GM19452 (cell line): ENCODE results near the gene ZNF234.
"Not testable (repeated sequence)": the region's sequence is repeated elsewhere in the genome, so short reads cannot be mapped to it uniquely, and the experiment has no call there.

Source experiments
- ATAC-seq: cut with Tn5 transposase; IDR thresholded peaks from one replicate; pipeline ENCODE4 v1.9.1; 2021; ENCODE audit not compliant: unreplicated experiment

Gene ZNF234

DNA sequence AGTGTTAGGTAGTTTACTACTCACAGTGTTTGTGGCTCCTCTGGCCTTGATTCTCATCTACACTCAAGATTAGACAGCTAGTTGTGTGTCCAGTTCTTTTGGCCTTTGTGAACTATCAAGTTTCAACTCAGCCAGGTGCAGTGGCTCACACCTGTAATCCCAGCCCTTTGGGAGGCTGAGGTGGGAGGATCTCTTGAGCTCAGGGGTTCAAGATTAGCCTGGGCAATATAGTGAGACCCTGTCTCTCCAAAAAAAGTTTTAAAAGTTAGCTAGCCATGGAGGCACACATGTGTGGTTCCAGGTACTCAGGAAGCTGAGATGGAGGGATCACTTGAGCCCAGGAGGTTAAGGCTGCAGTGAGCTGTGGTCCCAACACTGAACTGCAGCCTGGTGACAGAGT lies 39.6 kb downstream of the ZNF234 start:
- ATAC-seq, result no peak

DNA sequence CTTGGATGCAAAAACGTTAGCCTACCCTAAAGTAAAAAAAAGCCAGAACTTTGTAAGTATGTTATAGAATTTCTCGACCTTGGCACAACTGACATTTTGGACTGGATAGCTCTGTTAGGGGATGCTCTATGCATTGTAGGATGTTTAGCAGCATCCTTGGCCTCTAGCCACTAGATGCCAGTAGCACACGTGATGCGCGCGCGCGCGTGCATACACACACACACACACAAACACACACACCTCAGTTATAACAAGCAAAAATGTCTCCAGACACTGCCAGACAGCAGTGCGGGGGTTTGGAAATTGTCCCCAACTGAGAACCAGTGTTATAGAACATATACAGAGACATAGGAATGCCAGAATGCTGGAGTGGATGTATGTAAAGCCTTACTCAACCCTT lies 40.8 kb downstream of the ZNF234 start:
- no peak for ATAC-seq

DNA sequence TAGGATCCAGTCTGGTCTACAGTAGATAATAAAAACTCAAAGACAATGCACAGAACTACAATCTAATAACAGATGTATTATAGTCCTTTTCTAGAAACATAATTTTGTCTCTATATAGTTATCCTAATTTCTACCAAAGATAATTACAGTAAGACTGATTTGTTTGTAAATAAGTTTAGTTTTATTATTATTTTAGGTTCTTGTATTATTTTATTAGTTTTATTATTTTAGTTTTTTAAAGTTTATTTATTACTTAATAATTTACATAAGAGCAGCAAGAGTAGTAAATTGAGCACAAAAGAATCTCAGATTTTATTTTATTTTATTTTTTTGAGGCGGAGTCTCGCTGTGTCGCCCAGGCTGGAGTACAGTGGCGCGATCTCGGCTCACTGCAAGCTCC lies 48.7 kb downstream of the ZNF234 start:
- ATAC-seq, result no peak

DNA sequence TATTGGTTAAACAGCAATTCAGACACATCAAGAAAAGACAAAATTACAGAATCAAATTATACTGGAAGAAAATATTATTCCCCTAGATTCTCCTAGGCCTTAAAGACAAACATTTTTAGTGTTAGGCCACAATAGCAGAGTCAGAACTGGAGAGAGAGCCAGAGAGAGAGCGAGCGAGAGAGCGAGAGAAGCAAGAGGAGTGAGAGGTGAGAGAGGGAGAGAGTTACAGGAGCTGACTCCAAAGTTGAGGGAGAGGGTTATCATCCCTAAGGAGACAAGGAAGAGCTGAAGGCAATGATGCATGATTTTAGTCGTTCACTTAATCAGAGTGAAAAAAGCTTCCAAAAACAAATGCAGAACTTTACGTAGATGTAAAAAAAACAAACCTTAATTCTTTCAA lies 50.8 kb downstream of the ZNF234 start:
- no peak for ATAC-seq

DNA sequence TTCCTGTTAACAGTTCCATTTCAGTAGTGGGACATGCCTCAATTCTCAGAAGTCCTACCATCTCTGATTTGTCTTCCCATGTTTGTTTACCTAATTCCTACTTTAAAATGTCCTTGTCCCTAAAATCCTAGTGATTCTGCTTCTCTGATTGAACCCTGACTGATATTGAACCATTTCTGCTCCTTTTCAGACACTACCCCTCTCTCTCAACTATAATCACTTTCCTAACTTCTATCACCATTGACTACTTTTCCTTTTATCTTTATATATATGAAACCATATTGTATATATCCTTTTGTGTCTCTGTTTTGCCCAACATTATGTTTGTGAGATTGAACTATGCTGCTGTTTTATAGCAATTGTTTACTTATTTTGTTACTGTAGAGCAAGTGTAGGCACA lies 55.4 kb downstream of the ZNF234 start:
- no peak for ATAC-seq

DNA sequence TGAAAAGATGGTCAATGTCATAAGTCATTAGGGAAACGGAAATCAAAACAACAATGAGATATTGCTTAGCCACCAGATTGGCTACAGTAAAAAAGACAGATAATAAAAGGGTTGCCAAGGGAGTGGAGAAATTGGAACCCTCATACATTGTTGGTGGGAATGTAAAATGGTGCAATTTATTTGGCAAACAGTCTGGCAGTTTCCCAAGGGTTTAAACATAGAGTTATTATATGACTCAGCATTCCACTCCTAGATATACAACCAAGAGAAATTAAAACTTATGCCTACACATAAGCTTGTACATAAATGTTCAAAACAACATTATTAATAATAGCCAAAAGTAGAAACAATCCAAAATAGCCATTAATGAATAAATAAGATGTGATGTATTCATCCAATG lies 61.1 kb downstream of the ZNF234 start:
- ATAC-seq, result no peak

DNA sequence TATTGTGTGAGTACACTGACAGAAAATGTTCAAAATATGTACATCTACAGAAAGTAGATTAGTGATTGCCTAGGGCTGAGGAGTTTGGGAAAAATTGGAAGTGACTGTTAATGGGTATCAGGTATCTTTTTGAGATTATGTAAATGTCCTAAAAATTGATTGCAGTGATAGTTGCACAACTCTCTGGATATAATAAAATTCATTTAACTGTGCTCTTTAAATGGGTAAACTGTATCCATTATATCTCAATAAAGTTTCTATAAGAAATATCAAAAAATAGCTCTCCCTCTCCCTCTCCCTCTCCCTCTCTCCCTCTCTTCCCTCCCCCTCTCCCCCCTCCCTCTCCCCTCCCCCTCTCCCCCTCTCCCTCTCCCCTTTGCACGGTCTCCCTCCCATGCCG lies 61.6 kb downstream of the ZNF234 start:
- ATAC-seq, result no peak

DNA sequence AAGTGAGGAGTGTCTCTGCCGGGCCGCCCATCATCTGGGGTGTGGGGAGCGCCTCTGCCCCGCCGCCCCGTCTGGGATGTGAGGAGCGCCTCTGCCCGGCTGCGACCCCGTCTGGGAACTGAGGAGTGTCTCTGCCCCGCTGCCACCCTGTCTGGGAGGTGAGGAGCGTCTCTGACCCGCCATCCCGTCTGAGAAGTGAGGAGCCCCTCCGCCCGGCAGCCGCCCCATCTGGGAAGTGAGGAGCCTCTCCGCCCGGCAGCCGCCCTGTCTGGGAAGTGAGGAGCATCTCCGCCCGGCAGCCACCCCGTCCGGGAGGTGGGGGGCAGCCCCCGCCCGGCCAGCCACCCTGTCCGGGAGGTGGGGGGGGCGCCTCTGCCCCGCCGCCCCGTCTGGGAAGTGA lies 62.5 kb downstream of the ZNF234 start:
- not testable (repeated sequence) for ATAC-seq

DNA sequence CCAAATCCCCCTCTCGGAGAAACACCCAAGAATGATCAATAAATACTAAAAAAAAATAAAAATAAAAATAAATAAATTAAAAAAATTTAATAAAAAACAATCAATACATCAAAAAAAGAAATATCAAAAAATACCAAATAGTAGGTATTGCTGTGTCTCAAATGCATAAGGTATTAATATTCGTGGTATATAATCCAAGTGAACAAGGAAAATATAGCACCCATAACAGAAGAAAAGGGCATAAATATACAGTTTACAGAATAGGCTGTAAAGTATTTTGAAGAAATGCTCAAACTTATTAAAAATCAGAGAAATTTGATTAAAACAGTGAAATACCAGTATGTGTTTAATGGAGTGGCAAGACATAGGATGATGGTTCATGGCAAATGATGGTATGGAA lies 63.4 kb downstream of the ZNF234 start:
- no peak for ATAC-seq

DNA sequence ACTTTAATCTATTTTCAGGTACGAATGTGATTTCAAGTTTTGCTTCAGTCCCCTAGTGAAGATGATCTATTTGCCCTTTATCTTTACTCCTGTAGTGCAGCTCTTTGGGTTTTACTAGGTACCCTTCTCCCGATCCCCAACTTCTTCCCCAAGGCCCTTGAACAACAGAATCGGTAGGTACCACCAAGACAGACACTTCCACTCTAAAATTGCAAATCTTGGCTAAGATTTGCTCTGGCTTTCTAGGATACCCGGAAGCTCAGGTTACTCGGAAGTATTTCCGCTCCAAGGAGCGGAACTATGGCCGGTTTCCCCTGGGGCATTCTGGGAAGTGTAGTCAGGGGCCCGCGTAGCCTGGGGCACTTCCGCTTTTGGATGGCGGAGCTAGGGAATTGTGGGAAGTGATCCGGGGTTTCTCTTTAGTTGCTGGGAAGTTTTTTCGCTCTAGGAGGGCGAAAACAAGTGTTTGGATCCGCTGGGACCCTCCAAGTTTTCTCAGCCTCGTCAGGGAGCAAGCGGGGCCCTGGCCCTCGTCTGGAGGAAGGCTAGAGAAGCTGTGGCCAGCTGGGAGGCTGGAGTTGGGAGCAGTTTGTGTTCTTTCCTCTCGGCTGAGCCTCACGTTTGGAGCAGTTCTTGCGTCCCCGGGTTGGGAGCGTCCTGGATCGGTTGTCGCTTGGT lies 65.9 kb downstream of the ZNF234 start:
- peak; percentile 84 for ATAC-seq
